ENCODE results near the gene LRRTM4.
"Not testable (repeated sequence)": the region's sequence is repeated elsewhere in the genome, so short reads cannot be mapped to it uniquely, and the experiment has no call there.

The LRRTM4 gene

GRCh38 chr2:77046339-77046738 lies 475.8 kb downstream of the LRRTM4 start:
- no peak for DNase-seq
- H3K9me3 Mint-ChIP-seq = peaks cover 11 to 17% of the 10 kb centered on the region in 2 donors
- ATAC-seq (replicated peaks) = no peak

GRCh38 chr2:77045456-77045855 lies 476.7 kb downstream of the LRRTM4 start:
- H3K36me3 Mint-ChIP-seq (ENCODE audit: insufficient read depth); H3K4me3 Mint-ChIP-seq; H3K27ac Mint-ChIP-seq; ATAC-seq (replicated peaks); H3K4me1 Mint-ChIP-seq (ENCODE audit: low read depth in 2 of 2); H3K27me3 Mint-ChIP-seq; DNase-seq: not testable (repeated sequence)
- H3K9me3 Mint-ChIP-seq = peaks cover 8 to 17% of the 10 kb centered on the region in 2 donors

More at GRCh38 chr2:77046339-77046738, 475.8 kb downstream of the LRRTM4 start:
- Mint-ChIP-seq H3K36me3 (ENCODE audit: insufficient read depth) (no peaks in the 10 kb centered on the region), H3K4me3 (no peak overlapping the region), H3K4me1 (ENCODE audit: low read depth in 2 of 2) (no peaks in the 10 kb centered on the region), H3K27ac (no peak overlapping the region), H3K27me3 (no peaks in the 10 kb centered on the region)

GRCh38 chr2:77034445-77034844 lies 487.7 kb downstream of the LRRTM4 start:
- Mint-ChIP-seq H3K4me1 (ENCODE audit: low read depth in 2 of 2) (no peaks in the 10 kb centered on the region), H3K9me3 (peaks cover 3% of the 10 kb centered on the region in 2 donors), H3K27ac (no peak overlapping the region), H3K27me3 (no peaks in the 10 kb centered on the region), H3K4me3 (no peak overlapping the region), H3K36me3 (ENCODE audit: insufficient read depth) (no peaks in the 10 kb centered on the region)
- DNase-seq = no peak
- ATAC-seq (replicated peaks) = no peak

DNA sequence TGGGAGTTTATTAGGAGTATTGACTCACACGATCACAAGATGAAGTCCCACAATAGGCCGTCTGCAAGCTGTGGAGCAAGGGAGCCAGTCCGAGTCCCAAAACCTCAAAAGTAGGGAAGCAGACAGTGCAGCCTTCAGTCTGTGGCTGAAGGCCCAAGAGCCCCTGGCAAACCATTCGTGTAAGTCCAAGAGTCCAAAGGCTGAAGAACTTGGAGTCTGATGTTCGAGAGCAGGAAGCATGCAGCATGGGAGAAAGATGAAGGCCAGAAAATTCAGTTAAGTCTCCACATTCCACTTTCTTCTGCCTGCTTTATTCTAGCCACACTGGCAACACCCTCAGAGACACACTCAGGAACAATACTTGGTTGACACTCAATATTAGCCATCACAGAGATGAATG lies 492.9 kb downstream of the LRRTM4 start:
- H3K9me3 Mint-ChIP-seq = peaks cover 6 to 17% of the 10 kb centered on the region in 2 donors
- H3K36me3 Mint-ChIP-seq (ENCODE audit: insufficient read depth); ATAC-seq (replicated peaks); H3K27ac Mint-ChIP-seq; H3K4me3 Mint-ChIP-seq; H3K27me3 Mint-ChIP-seq; H3K4me1 Mint-ChIP-seq (ENCODE audit: low read depth in 2 of 2); DNase-seq: not testable (repeated sequence)

DNA sequence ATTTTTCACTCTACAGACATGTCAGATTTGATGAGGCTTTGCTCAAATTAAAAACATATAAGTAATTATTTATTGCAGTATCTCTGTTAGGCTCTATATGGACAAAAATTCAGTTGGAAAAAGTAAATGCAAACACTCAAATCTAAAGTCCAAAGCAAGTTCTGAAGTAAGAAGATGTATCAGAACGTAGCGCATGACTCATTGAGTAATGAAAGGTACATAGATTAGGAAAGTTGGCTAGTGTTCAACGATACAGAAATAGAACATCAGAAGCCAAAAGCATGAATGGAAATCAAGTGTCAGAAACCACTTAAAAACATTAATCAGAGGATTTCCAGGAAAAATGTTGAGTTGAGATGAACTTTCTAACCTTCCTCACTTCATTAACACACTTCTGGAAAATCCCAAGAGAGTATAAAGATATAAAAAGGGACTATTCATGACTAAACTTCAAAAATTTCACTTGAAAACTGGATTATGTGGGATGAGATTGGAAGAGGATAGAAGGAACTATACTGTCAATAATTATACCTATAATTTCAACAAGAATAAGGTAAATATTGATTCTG lies 494.1 kb downstream of the LRRTM4 start:
- Mint-ChIP-seq H3K9me3 (peaks cover 10 to 24% of the 10 kb centered on the region in 2 donors), H3K27me3 (no peaks in the 10 kb centered on the region), H3K36me3 (ENCODE audit: insufficient read depth) (peaks cover 6% of the 10 kb centered on the region), H3K4me1 (ENCODE audit: low read depth in 2 of 2) (no peaks in the 10 kb centered on the region), H3K27ac (no peak overlapping the region), H3K4me3 (no peak overlapping the region)
- ATAC-seq (replicated peaks) (no peak), DNase-seq (no peak)

DNA sequence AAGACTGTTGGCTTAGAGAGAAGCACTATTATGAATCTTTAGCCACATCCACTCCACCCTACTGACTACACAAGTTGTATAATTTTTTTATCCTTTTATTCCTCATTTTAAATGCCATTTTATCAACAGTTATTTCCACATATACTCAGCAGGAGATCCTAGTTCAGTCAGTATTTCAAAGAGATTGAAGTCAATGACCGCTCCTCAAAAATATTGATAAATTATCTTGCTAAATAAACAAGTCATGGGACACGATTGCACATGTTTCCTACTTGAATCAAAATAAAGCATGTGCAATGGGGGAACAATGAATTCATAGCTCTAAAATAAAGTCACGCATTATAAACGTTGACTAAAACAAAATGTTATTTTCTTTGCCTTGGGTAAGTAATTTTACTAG lies 496.5 kb downstream of the LRRTM4 start:
- no peak overlapping the region for H3K4me3 Mint-ChIP-seq
- H3K27ac Mint-ChIP-seq = no peak overlapping the region
- ATAC-seq (replicated peaks) (no peak), DNase-seq (no peak)
- peaks cover 12 to 24% of the 10 kb centered on the region in 2 donors for H3K9me3 Mint-ChIP-seq
- H3K4me1 Mint-ChIP-seq (ENCODE audit: low read depth in 2 of 2) = no peaks in the 10 kb centered on the region
- H3K36me3 Mint-ChIP-seq (ENCODE audit: insufficient read depth) = peaks cover 6% of the 10 kb centered on the region
- no peaks in the 10 kb centered on the region for H3K27me3 Mint-ChIP-seq

GRCh38 chr2:77021161-77021560 lies 501.0 kb downstream of the LRRTM4 start:
- Mint-ChIP-seq H3K9me3 (peaks cover 7% of the 10 kb centered on the region in 2 donors), H3K27ac (no peak overlapping the region), H3K4me1 (ENCODE audit: low read depth in 2 of 2) (no peaks in the 10 kb centered on the region), H3K4me3 (no peak overlapping the region), H3K27me3 (no peaks in the 10 kb centered on the region), H3K36me3 (ENCODE audit: insufficient read depth) (no peaks in the 10 kb centered on the region)
- ATAC-seq (replicated peaks) (no peak), DNase-seq (no peak)

DNA sequence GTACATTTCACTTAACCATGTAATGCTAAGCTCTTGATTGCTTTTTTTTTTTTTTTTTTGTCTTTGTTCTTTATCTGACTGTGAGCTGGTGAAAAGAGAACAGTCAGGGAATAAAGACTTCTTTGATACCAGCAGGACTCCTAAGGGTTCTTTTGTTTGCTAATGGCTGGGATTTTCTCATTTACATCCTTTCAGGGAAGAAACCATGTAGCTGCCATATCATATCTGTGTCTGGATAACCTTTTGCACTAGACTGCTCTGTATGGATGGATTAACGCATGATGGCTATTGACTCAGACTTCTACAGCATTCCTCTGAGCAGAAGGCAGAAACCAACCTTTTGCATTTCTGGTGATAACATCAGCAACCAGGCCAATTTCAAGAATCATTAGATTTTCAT lies 504.0 kb downstream of the LRRTM4 start:
- no peaks in the 10 kb centered on the region for H3K4me1 Mint-ChIP-seq (ENCODE audit: low read depth in 2 of 2)
- DNase-seq = no peak
- no peak overlapping the region for H3K27ac Mint-ChIP-seq
- no peaks in the 10 kb centered on the region for H3K36me3 Mint-ChIP-seq (ENCODE audit: insufficient read depth)
- H3K4me3 Mint-ChIP-seq = no peak overlapping the region
- no peaks in the 10 kb centered on the region for H3K27me3 Mint-ChIP-seq
- no peak for ATAC-seq (replicated peaks)
- peaks cover 2 to 5% of the 10 kb centered on the region in 2 donors for H3K9me3 Mint-ChIP-seq

- DNase-seq = no peak
- H3K27me3 Mint-ChIP-seq = no peaks in the 10 kb centered on the region
- ATAC-seq (replicated peaks) = no peak
- H3K4me1 Mint-ChIP-seq (ENCODE audit: low read depth in 2 of 2) = no peaks in the 10 kb centered on the region
- H3K27ac Mint-ChIP-seq = no peak overlapping the region
- peaks cover 5 to 6% of the 10 kb centered on the region in 2 donors for H3K9me3 Mint-ChIP-seq
- no peak overlapping the region for H3K4me3 Mint-ChIP-seq
- no peaks in the 10 kb centered on the region for H3K36me3 Mint-ChIP-seq (ENCODE audit: insufficient read depth)
These were observed 504.8 kb downstream of the LRRTM4 start for GRCh38 chr2:77017355-77017745.

DNA sequence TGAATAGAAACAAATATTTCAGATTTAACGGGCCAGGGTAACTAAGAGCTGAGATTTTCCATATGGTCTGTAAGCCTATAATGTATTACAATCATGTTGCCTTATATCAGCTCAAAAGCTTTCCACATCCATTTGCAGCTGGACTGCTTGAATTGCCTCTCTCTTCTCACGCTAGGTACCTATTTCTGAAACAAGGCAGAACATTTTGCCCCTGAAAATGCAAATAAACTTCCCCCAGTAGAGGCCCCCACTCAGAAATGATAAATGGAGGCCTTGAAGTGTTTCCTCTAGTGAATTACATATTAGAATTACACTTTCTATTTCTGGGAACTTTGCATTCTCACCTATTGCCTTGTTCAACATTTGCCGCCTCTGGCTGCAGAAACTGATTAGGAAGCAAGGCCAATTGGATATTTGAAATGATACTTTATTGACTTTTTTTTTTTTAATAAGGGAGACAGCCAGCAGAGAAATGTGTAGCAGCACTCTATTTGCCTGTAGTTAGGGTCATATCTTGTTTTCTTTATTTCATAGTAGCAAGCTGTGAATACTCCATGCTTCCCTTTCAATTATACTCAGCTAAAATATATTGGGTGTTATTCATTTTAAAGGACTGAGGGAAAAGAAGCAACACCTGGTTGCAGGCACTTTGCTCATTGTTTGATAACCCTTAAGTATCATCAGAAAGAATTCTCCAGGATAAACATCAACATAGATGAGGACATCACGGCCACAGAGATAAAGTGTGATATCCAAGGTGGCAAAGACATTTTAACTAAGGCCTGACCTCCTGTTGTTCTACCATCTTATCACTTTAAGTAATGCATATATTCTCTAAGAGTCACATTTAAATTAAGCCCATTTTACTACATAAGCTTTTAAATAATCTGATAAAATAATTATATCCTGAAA lies 505.5 kb downstream of the LRRTM4 start:
- no peaks in the 10 kb centered on the region for H3K4me1 Mint-ChIP-seq (ENCODE audit: low read depth in 2 of 2)
- DNase-seq = no peak
- no peak for ATAC-seq (replicated peaks)
- no peak overlapping the region for H3K27ac Mint-ChIP-seq
- H3K9me3 Mint-ChIP-seq = peaks cover 3 to 6% of the 10 kb centered on the region in 2 donors
- H3K4me3 Mint-ChIP-seq = no peak overlapping the region
- no peaks in the 10 kb centered on the region for H3K36me3 Mint-ChIP-seq (ENCODE audit: insufficient read depth)
- no peaks in the 10 kb centered on the region for H3K27me3 Mint-ChIP-seq

DNA sequence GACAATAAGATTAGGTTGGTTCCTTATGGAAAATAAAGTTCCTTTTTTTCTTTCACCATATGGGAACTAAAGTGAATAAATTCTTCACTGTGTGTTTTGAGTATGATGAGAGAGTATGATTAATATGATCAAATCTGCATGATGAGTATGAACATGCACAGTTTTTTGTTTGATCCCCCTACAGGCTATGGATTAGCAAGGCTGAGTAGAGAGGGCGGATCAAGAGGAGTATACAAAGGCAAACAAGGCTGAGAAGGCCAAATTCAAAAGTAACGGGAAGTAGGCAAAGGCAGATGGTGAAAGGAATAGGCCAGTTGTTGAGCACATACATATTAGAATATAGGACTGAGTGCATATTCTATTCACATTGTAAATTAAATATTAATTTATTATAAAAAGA lies 508.2 kb downstream of the LRRTM4 start:
- Mint-ChIP-seq H3K36me3 (ENCODE audit: insufficient read depth) (no peaks in the 10 kb centered on the region), H3K27me3 (no peaks in the 10 kb centered on the region), H3K27ac (no peak overlapping the region), H3K9me3 (peaks cover 3 to 6% of the 10 kb centered on the region in 2 donors), H3K4me3 (no peak overlapping the region), H3K4me1 (ENCODE audit: low read depth in 2 of 2) (no peaks in the 10 kb centered on the region)
- DNase-seq = no peak
- no peak for ATAC-seq (replicated peaks)

DNA sequence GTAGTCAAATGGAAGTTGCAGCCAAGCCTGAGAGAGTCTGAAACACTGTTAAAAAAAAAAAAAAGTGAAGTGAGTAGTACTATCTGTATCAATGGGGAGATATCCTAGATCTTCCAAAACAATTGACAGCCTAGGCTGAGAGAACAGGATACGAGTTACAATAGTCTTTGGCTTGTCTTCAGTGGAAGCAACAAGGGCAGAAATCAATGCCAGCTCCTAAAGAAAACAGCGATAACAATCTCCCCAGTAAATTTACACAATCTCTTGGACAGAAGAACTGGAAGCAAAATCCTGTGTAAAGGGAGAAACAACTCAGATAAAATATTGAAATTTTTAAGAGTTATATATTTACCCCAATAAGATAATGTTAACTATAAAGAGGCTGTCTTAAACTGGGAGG lies 508.7 kb downstream of the LRRTM4 start:
- no peak overlapping the region for H3K27ac Mint-ChIP-seq
- H3K9me3 Mint-ChIP-seq = peaks cover 3 to 6% of the 10 kb centered on the region in 2 donors
- no peaks in the 10 kb centered on the region for H3K36me3 Mint-ChIP-seq (ENCODE audit: insufficient read depth)
- no peaks in the 10 kb centered on the region for H3K27me3 Mint-ChIP-seq
- DNase-seq (no peak), ATAC-seq (replicated peaks) (no peak)
- H3K4me3 Mint-ChIP-seq = no peak overlapping the region
- no peaks in the 10 kb centered on the region for H3K4me1 Mint-ChIP-seq (ENCODE audit: low read depth in 2 of 2)

DNA sequence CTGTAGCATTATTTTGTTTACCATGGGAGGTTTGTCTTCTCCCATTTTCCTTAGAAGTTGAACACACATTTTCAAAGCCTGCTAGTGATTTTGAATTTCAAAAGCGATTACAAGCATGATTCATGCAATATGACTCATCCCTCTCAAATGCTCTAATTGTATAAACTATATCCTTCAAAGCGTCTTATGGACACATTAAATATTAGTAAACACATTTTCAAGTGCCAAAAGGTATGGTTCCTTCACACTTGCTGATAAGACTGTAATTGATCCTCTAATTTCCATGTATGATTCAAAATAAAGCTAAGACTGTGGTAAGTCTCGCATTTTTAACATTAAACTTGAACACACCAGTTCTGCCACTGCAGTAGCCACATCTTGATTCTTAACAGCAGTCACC lies 512.9 kb downstream of the LRRTM4 start:
- H3K4me1 Mint-ChIP-seq (ENCODE audit: low read depth in 2 of 2) = no peaks in the 10 kb centered on the region

GRCh38 chr2:77008853-77009252 lies 513.3 kb downstream of the LRRTM4 start:
- no peaks in the 10 kb centered on the region for H3K4me1 Mint-ChIP-seq (ENCODE audit: low read depth in 2 of 2)
- DNase-seq (no peak), ATAC-seq (replicated peaks) (no peak)
- peaks cover 2 to 13% of the 10 kb centered on the region in 2 donors for H3K9me3 Mint-ChIP-seq
- H3K27me3 Mint-ChIP-seq = no peaks in the 10 kb centered on the region
- H3K36me3 Mint-ChIP-seq (ENCODE audit: insufficient read depth) = no peaks in the 10 kb centered on the region
- no peak overlapping the region for H3K27ac Mint-ChIP-seq
- no peak overlapping the region for H3K4me3 Mint-ChIP-seq

More for the DNA sequence above, 512.9 kb downstream of the LRRTM4 start:
- no peaks in the 10 kb centered on the region for H3K36me3 Mint-ChIP-seq (ENCODE audit: insufficient read depth)
- H3K4me3 Mint-ChIP-seq = no peak overlapping the region
- no peak overlapping the region for H3K27ac Mint-ChIP-seq
- H3K27me3 Mint-ChIP-seq = no peaks in the 10 kb centered on the region
- H3K9me3 Mint-ChIP-seq = peaks cover 2 to 13% of the 10 kb centered on the region in 2 donors
- DNase-seq (no peak), ATAC-seq (replicated peaks) (no peak)
